Panc1 (cell line): Measurements from ENCODE around the gene PNPO.

Experiments used
- CTCF ChIP-seq: fragments of 450-650 bp; IDR thresholded peaks from 2 replicates; pipeline ENCODE4 v1.5.1; 2017; ENCODE audit warnings: mild to moderate bottlenecking
- POLR2AphosphoS5 ChIP-seq: IDR thresholded peaks from 2 replicates; pipeline ENCODE4 v1.6.1; 2012; ENCODE audit warnings: mild to moderate bottlenecking, low read depth, low read length, moderate library complexity
- REST ChIP-seq, 2 experiments: IDR thresholded peaks; 2 replicates each; pipeline ENCODE4 v1.6.1; 2011 to 2012; ENCODE audit warnings: low read depth in 2 of 2, control low read depth in 1 of 2, low read length in 1 of 2, mild to moderate bottlenecking in 1 of 2, moderate library complexity in 1 of 2; ENCODE audit not compliant: insufficient read depth in 1 of 2
- SIN3A ChIP-seq: IDR thresholded peaks from 2 replicates; pipeline ENCODE4 v1.6.1; 2012; ENCODE audit warnings: low read depth, mild to moderate bottlenecking, low read length, moderate library complexity, borderline replicate concordance; ENCODE audit not compliant: insufficient read depth
- TCF7L2 ChIP-seq: IDR thresholded peaks from 2 replicates; pipeline ENCODE4 v1.6.1; 2011; ENCODE audit warnings: mild to moderate bottlenecking, low read depth, low read length, inconsistent platforms

GRCh38 chr17:47918991-47919390 lies 22.4 kb upstream of the PNPO start:
- TF ChIP-seq CTCF (no peak), POLR2AphosphoS5 (no peak), REST (IDR thresholded peaks at IDR 0.05; ENCODE audit: insufficient read depth in 1 of 2, low read depth in 2 of 2, low read length in 1 of 2) (no peak), SIN3A (no peak), TCF7L2 (no peak)
